ENCODE data around the gene SYMPK.
A peak's percentile ranks its signal among the peaks of the same experiment; 100 is the strongest.

Gene SYMPK

GRCh38 chr19:45828523-45828922 is 34.4 kb downstream of the SYMPK start:
- no peak overlapping the region for H3K4me3 ChIP-seq (ENCODE audit: low read depth, low read length)
- no peak for DNase-seq (ENCODE audit: low read depth)

GRCh38 chr19:45827459-45828093 is 35.4 kb downstream of the SYMPK start:
- no peak overlapping the region for H3K4me3 ChIP-seq (ENCODE audit: low read depth, low read length)
- no peak for DNase-seq (ENCODE audit: low read depth)

- no peak for DNase-seq (ENCODE audit: low read depth)
- no peak overlapping the region for H3K4me3 ChIP-seq (ENCODE audit: low read depth, low read length)
These were observed 36.0 kb downstream of the SYMPK start for GRCh38 chr19:45826934-45827333.

GRCh38 chr19:45825917-45826893 is 36.7 kb downstream of the SYMPK start:
- no peak overlapping the region for H3K4me3 ChIP-seq (ENCODE audit: low read depth, low read length)
- DNase-seq (ENCODE audit: low read depth): no peak

GRCh38 chr19:45825263-45825605 is 37.7 kb downstream of the SYMPK start:
- DNase-seq (ENCODE audit: low read depth): no peak
- no peak overlapping the region for H3K4me3 ChIP-seq (ENCODE audit: low read depth, low read length)

- no peak overlapping the region for H3K4me3 ChIP-seq (ENCODE audit: low read depth, low read length)
- no peak for DNase-seq (ENCODE audit: low read depth)
These were observed 38.2 kb downstream of the SYMPK start for GRCh38 chr19:45824531-45825262.

- H3K4me3 ChIP-seq (ENCODE audit: low read depth, low read length): no peak overlapping the region
- DNase-seq (ENCODE audit: low read depth): no peak
These were observed 38.9 kb downstream of the SYMPK start for GRCh38 chr19:45824041-45824471.

- H3K4me3 ChIP-seq (ENCODE audit: low read depth, low read length): no peak overlapping the region
- no peak for DNase-seq (ENCODE audit: low read depth)
These were observed 39.8 kb downstream of the SYMPK start for GRCh38 chr19:45823182-45823581.

GRCh38 chr19:45822716-45823115 is 40.2 kb downstream of the SYMPK start:
- H3K4me3 ChIP-seq (ENCODE audit: low read depth, low read length): no peak overlapping the region
- no peak for DNase-seq (ENCODE audit: low read depth)

GRCh38 chr19:45821570-45821969 is 41.4 kb downstream of the SYMPK start:
- H3K4me3 ChIP-seq (ENCODE audit: low read depth, low read length): no peak overlapping the region
- DNase-seq (ENCODE audit: low read depth): no peak

- H3K4me3 ChIP-seq (ENCODE audit: low read depth, low read length): no peak overlapping the region
- no peak for DNase-seq (ENCODE audit: low read depth)
These were observed 41.8 kb downstream of the SYMPK start for GRCh38 chr19:45821103-45821521.

GRCh38 chr19:45820413-45821102 is 42.4 kb downstream of the SYMPK start:
- DNase-seq (ENCODE audit: low read depth): no peak
- H3K4me3 ChIP-seq (ENCODE audit: low read depth, low read length): no peak overlapping the region

- H3K4me3 ChIP-seq (ENCODE audit: low read depth, low read length): no peak overlapping the region
- no peak for DNase-seq (ENCODE audit: low read depth)
These were observed 43.2 kb downstream of the SYMPK start for GRCh38 chr19:45819769-45820168.

- no peak overlapping the region for H3K4me3 ChIP-seq (ENCODE audit: low read depth, low read length)
- DNase-seq (ENCODE audit: low read depth): no peak
These were observed 45.1 kb downstream of the SYMPK start for GRCh38 chr19:45817725-45818301.

GRCh38 chr19:45817010-45817724 is 45.8 kb downstream of the SYMPK start:
- no peak overlapping the region for H3K4me3 ChIP-seq (ENCODE audit: low read depth, low read length)
- peak; percentile 67 for DNase-seq (ENCODE audit: low read depth)

- no peak for DNase-seq (ENCODE audit: low read depth)
- no peak overlapping the region for H3K4me3 ChIP-seq (ENCODE audit: low read depth, low read length)
These were observed 46.5 kb downstream of the SYMPK start for GRCh38 chr19:45816236-45817009.

- H3K4me3 ChIP-seq (ENCODE audit: low read depth, low read length): peak overlapping the region; percentile 9
These were observed 47.3 kb downstream of the SYMPK start for GRCh38 chr19:45815481-45816216.

More at GRCh38 chr19:45815481-45816216, 47.3 kb downstream of the SYMPK start:
- DNase-seq (ENCODE audit: low read depth): no peak

All from skeletal muscle cell (primary cell).